Ishikawa (cell line): Measurements from ENCODE around the gene PBXIP1.

Source experiments
- CEBPB ChIP-seq: IDR thresholded peaks from 2 replicates; pipeline ENCODE4 v1.6.1; 2012
- EGR1 ChIP-seq: IDR thresholded peaks from 2 replicates; pipeline ENCODE4 v1.6.1; 2012
- EP300 ChIP-seq: IDR thresholded peaks from 2 replicates; pipeline ENCODE4 v1.6.1; 2012; ENCODE audit warnings: borderline replicate concordance
- NFIC ChIP-seq: IDR thresholded peaks from 2 replicates; pipeline ENCODE4 v1.6.1; 2012
- RAD21 ChIP-seq: IDR thresholded peaks from 2 replicates; pipeline ENCODE4 v1.6.1; 2012; ENCODE audit warnings: low read depth
- TAF1 ChIP-seq: IDR thresholded peaks from 2 replicates; pipeline ENCODE4 v1.6.1; 2012; ENCODE audit warnings: low read depth, mild to moderate bottlenecking
- USF1 ChIP-seq: IDR thresholded peaks from 2 replicates; pipeline ENCODE4 v1.6.1; 2012
- YY1 ChIP-seq: IDR thresholded peaks from 2 replicates; pipeline ENCODE4 v1.6.1; 2012; ENCODE audit warnings: low read depth
- ZBTB7A ChIP-seq: IDR thresholded peaks from 2 replicates; pipeline ENCODE4 v1.6.1; 2012; ENCODE audit warnings: low read depth
- TF ChIP-seq, protein P1 (sequence below): IDR thresholded peaks from 2 replicates; pipeline ENCODE4 v1.6.1; 2012; ENCODE audit warnings: low read depth, mild to moderate bottlenecking
- TF ChIP-seq, protein P2 (sequence below): IDR thresholded peaks from 2 replicates; pipeline ENCODE4 v1.6.1; 2012

- TF ChIP-seq ZBTB7A (no peak), CEBPB (no peak), TAF1 (no peak), USF1 (no peak), YY1 (no peak), RAD21 (no peak), EP300 (no peak), NFIC (no peak), EGR1 (no peak)
- TF ChIP-seq, protein P1, sequence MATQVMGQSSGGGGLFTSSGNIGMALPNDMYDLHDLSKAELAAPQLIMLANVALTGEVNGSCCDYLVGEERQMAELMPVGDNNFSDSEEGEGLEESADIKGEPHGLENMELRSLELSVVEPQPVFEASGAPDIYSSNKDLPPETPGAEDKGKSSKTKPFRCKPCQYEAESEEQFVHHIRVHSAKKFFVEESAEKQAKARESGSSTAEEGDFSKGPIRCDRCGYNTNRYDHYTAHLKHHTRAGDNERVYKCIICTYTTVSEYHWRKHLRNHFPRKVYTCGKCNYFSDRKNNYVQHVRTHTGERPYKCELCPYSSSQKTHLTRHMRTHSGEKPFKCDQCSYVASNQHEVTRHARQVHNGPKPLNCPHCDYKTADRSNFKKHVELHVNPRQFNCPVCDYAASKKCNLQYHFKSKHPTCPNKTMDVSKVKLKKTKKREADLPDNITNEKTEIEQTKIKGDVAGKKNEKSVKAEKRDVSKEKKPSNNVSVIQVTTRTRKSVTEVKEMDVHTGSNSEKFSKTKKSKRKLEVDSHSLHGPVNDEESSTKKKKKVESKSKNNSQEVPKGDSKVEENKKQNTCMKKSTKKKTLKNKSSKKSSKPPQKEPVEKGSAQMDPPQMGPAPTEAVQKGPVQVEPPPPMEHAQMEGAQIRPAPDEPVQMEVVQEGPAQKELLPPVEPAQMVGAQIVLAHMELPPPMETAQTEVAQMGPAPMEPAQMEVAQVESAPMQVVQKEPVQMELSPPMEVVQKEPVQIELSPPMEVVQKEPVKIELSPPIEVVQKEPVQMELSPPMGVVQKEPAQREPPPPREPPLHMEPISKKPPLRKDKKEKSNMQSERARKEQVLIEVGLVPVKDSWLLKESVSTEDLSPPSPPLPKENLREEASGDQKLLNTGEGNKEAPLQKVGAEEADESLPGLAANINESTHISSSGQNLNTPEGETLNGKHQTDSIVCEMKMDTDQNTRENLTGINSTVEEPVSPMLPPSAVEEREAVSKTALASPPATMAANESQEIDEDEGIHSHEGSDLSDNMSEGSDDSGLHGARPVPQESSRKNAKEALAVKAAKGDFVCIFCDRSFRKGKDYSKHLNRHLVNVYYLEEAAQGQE: no peak
- TF ChIP-seq, protein P2, sequence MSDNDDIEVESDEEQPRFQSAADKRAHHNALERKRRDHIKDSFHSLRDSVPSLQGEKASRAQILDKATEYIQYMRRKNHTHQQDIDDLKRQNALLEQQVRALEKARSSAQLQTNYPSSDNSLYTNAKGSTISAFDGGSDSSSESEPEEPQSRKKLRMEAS: no peak
Measured at GRCh38 chr1:154959426-154959780, 3.5 kb upstream of the PBXIP1 start.
